Activated gamma-delta T cell (primary cell): Measurements from ENCODE around the gene PHF5A.

ENCODE experiments used
- DNase-seq: peaks from one replicate; lab custom pipeline; 2025; lab: John Stamatoyannopoulos, UW

The PHF5A gene

DNA sequence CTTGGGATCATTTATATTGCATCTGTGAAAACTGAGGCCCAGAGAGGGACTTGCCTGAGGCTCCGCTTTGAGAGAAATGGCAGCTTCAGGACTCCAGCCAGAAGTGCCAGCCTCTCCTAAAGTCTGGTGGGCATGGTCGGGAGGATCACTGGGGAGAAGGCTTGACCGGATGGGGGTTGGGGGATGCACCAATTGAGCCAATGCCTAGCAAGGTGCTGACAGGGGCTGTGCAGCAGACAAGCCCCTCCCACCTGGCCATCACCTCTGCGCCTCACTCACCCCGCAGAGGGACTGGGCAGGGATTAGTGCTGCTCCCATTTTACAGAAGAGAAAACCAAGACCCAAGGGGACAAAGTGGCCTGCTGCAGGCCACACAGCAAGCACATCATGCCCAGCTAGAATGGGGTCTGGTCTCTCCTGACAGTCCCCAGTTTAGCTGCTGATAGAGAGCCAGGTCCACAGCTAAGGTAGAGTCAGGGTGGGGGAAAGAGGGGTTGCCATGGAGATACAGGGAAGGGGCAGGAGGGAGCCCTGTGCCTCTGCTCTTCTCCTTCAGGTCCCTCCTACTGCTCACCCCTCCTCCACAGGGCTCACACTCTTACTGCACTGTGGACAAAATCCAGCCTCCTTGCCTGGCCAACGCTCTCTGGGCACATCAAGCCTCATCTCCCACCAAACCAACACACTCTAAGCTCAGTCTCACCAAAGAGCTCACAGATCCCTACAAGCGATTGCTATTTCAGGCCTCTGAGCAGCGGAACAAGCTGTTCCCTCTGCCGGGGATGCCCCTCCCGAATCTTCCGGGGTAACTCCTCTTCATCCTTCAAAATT lies 57.3 kb downstream of the PHF5A start:
- no peak for DNase-seq

DNA sequence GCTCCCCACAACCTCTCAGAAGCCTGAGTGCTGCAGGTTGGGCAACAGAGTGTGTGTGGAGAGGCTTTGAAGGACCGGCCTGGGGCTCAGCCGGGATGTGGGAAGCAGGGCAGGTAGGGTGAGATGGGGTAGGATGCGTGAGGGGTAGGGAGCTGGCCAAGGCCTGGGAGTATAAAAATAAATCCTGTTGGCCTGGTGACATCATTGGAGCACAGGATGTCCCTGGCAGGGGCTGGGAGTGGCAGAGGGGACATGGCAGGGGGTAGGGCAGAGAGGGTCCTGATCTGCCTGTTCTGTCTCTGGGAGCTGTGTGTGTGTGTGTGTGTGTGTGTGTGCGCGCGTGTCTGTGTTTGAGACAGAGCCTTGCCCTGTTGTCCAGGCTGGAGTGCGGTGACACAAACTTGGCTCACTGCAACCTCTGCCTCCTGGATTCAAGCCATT lies 58.2 kb downstream of the PHF5A start:
- DNase-seq: no peak
